GM12892 (cell line): ENCODE results near the gene LENEP.

ENCODE experiments used
- POLR2A ChIP-seq: IDR thresholded peaks from 2 replicates; pipeline ENCODE4 v1.6.1; 2011; ENCODE audit warnings: low read depth, low read length, control low read depth
- POLR2AphosphoS5 ChIP-seq: IDR thresholded peaks from 2 replicates; pipeline ENCODE4 v1.6.1; 2011; ENCODE audit warnings: low read depth, low read length, control low read depth

GRCh38 chr1:155010211-155010918, 17.0 kb downstream of the LENEP start:
- TF ChIP-seq POLR2A (no peak), POLR2AphosphoS5 (no peak)
